HEK293 (cell line): ENCODE results near the gene ARPC5L.

Experiments
- SP7 ChIP-seq: fragments of 450-650 bp; formaldehyde crosslinking; IDR thresholded peaks from 2 replicates; pipeline ENCODE4 v1.5.1; 2016; ENCODE audit warnings: missing biosample characterization, missing genetic modification characterization
- ZBTB21 ChIP-seq: fragments of 450-650 bp; formaldehyde crosslinking; IDR thresholded peaks from 2 replicates; pipeline ENCODE4 v1.5.1; 2017; ENCODE audit warnings: missing biosample characterization, missing genetic modification characterization
- ZFP37 ChIP-seq: fragments of 450-650 bp; formaldehyde crosslinking; IDR thresholded peaks from 2 replicates; pipeline ENCODE4 v1.5.1; 2016; ENCODE audit warnings: missing biosample characterization, missing genetic modification characterization
- ZNF341 ChIP-seq: fragments of 450-650 bp; formaldehyde crosslinking; IDR thresholded peaks from 2 replicates; pipeline ENCODE4; 2016; ENCODE audit warnings: low read depth, missing biosample characterization, missing genetic modification characterization
- ZNF48 ChIP-seq: fragments of 450-650 bp; formaldehyde crosslinking; IDR thresholded peaks from 2 replicates; pipeline ENCODE4 v1.5.1; 2016; ENCODE audit warnings: missing biosample characterization, missing genetic modification characterization
- ZNF549 ChIP-seq: fragments of 450-650 bp; IDR thresholded peaks from 2 replicates; pipeline ENCODE4 v1.5.1; 2018; ENCODE audit warnings: missing biosample characterization, missing genetic modification characterization, mild to moderate bottlenecking, inconsistent platforms, moderate library complexity
- ZNF596 ChIP-seq: fragments of 450-650 bp; IDR thresholded peaks from 2 replicates; pipeline ENCODE4 v1.5.0; 2018; ENCODE audit warnings: missing biosample characterization, mild to moderate bottlenecking, missing genetic modification characterization, moderate library complexity
- ZNF600 ChIP-seq: fragments of 450-650 bp; formaldehyde crosslinking; IDR thresholded peaks from 2 replicates; pipeline ENCODE4 v1.5.1; 2016; ENCODE audit warnings: missing biosample characterization, missing genetic modification characterization
- ZNF624 ChIP-seq: fragments of 450-650 bp; formaldehyde crosslinking; IDR thresholded peaks from 2 replicates; pipeline ENCODE4 v1.5.1; 2017; ENCODE audit warnings: missing biosample characterization, missing genetic modification characterization
- ZNF776 ChIP-seq: fragments of 450-650 bp; formaldehyde crosslinking; IDR thresholded peaks from 2 replicates; pipeline ENCODE4 v1.5.0; 2017; ENCODE audit warnings: missing biosample characterization, missing genetic modification characterization, borderline replicate concordance
- ZSCAN30 ChIP-seq: fragments of 450-650 bp; IDR thresholded peaks from 2 replicates; pipeline ENCODE4 v1.5.1; 2018; ENCODE audit warnings: missing biosample characterization, mild to moderate bottlenecking, missing genetic modification characterization, moderate library complexity
- TF ChIP-seq, protein P1 (sequence below): fragments of 450-650 bp; formaldehyde crosslinking; IDR thresholded peaks from 2 replicates; pipeline ENCODE4 v1.5.1; 2016; ENCODE audit warnings: missing biosample characterization, missing genetic modification characterization
- TF ChIP-seq, protein P2 (sequence below): fragments of 450-650 bp; formaldehyde crosslinking; conservative IDR thresholded peaks from 2 replicates; pipeline ENCODE4 v1.5.1; 2016; ENCODE audit warnings: low read depth, missing biosample characterization, missing genetic modification characterization
- TF ChIP-seq, protein P3 (sequence below): fragments of 450-650 bp; formaldehyde crosslinking; IDR thresholded peaks from 2 replicates; pipeline ENCODE4 v1.5.1; 2016; ENCODE audit warnings: missing biosample characterization, missing genetic modification characterization, low read depth
- TF ChIP-seq, protein P4 (sequence below): fragments of 450-650 bp; formaldehyde crosslinking; IDR thresholded peaks from 2 replicates; pipeline ENCODE4 v1.5.1; 2016; ENCODE audit warnings: missing biosample characterization, missing genetic modification characterization, borderline replicate concordance
- TF ChIP-seq, protein P5 (sequence below): fragments of 450-650 bp; formaldehyde crosslinking; IDR thresholded peaks from 2 replicates; pipeline ENCODE4 v1.5.1; 2016; ENCODE audit warnings: missing biosample characterization, missing genetic modification characterization
- TF ChIP-seq, protein P6 (sequence below): fragments of 450-650 bp; formaldehyde crosslinking; IDR thresholded peaks from 2 replicates; pipeline ENCODE4 v1.5.1; 2016; ENCODE audit warnings: missing biosample characterization, missing genetic modification characterization
- TF ChIP-seq, protein P7 (sequence below): fragments of 450-650 bp; formaldehyde crosslinking; IDR thresholded peaks from 2 replicates; pipeline ENCODE4 v1.5.1; 2016; ENCODE audit warnings: missing biosample characterization, missing genetic modification characterization

ARPC5L gene

DNA sequence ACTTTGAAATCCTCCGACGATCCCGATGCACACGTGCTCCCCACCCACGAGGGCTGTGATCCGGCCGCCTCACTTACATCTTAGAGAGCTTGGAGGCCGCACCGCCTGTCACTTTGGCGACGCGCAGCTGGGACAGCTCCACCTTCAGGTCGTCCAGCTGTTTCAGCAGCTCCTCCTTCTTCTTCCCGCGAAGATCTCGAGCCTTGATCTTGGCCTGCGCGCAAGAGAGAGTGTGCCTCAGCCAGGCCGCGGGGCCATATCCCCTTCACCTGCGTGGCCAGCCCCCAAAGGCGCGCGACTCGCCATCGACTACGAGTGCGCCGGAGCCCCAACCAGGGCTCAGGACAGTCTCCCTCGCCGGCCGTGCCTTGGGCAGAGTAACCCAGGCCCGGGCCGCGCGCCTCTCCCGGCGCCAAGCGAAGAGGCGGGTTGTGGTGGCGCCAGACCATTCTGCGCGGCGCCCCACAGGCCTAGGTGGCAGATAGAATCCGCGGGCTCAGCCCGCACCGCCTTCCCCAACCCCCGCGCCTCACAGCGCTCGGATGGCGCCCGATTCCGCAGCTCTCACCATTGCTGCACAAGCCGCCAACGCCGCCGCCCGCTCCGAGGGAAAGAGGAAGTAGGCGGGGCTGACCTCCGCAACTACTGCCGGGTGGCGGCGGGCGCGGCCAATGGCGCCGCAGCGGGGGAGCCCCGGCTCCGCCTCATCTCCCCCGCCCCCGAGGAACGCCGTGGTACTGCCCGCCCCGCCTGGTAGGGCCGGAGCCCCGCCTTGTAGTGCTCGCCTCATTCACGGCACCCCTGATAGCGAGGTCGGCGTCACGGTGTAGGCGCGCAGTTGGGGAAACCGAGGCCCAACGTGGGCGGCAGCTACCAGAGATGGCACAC, at the start of gene ARPC5L, which contains the start of gene RPL35 (continued):
- TF ChIP-seq ZNF549 (tag by site-specific recombination), result no peak
- TF ChIP-seq, protein P1, sequence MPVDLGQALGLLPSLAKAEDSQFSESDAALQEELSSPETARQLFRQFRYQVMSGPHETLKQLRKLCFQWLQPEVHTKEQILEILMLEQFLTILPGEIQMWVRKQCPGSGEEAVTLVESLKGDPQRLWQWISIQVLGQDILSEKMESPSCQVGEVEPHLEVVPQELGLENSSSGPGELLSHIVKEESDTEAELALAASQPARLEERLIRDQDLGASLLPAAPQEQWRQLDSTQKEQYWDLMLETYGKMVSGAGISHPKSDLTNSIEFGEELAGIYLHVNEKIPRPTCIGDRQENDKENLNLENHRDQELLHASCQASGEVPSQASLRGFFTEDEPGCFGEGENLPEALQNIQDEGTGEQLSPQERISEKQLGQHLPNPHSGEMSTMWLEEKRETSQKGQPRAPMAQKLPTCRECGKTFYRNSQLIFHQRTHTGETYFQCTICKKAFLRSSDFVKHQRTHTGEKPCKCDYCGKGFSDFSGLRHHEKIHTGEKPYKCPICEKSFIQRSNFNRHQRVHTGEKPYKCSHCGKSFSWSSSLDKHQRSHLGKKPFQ (tag by site-specific recombination), result peak; percentile 4; the same call in 1 of the 2 replicates
- TF ChIP-seq ZNF624 (tag by site-specific recombination), result no peak
- TF ChIP-seq, protein P2, sequence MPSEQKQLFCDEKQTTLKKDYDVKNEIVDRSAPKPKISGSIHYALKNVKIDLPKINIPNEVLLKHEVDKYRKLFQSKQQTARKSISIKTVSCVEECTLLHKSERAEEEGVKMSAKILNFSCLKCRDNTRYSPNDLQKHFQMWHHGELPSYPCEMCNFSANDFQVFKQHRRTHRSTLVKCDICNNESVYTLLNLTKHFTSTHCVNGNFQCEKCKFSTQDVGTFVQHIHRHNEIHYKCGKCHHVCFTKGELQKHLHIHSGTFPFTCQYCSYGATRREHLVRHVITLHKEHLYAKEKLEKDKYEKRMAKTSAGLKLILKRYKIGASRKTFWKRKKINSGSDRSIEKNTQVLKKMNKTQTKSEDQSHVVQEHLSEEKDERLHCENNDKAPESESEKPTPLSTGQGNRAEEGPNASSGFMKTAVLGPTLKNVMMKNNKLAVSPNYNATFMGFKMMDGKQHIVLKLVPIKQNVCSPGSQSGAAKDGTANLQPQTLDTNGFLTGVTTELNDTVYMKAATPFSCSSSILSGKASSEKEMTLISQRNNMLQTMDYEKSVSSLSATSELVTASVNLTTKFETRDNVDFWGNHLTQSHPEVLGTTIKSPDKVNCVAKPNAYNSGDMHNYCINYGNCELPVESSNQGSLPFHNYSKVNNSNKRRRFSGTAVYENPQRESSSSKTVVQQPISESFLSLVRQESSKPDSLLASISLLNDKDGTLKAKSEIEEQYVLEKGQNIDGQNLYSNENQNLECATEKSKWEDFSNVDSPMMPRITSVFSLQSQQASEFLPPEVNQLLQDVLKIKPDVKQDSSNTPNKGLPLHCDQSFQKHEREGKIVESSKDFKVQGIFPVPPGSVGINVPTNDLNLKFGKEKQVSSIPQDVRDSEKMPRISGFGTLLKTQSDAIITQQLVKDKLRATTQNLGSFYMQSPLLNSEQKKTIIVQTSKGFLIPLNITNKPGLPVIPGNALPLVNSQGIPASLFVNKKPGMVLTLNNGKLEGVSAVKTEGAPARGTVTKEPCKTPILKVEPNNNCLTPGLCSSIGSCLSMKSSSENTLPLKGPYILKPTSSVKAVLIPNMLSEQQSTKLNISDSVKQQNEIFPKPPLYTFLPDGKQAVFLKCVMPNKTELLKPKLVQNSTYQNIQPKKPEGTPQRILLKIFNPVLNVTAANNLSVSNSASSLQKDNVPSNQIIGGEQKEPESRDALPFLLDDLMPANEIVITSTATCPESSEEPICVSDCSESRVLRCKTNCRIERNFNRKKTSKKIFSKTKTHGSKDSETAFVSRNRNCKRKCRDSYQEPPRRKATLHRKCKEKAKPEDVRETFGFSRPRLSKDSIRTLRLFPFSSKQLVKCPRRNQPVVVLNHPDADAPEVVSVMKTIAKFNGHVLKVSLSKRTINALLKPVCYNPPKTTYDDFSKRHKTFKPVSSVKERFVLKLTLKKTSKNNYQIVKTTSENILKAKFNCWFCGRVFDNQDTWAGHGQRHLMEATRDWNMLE (tag by site-specific recombination), result peak; percentile 65
- peak; percentile 38; the same call in 1 of the 2 replicates for TF ChIP-seq ZNF600 (tag by site-specific recombination)
- TF ChIP-seq ZFP37 (tag by site-specific recombination), result 0 out of 2 replicates have a peak, but pooled peaks have one; percentile 59
- TF ChIP-seq, protein P3, sequence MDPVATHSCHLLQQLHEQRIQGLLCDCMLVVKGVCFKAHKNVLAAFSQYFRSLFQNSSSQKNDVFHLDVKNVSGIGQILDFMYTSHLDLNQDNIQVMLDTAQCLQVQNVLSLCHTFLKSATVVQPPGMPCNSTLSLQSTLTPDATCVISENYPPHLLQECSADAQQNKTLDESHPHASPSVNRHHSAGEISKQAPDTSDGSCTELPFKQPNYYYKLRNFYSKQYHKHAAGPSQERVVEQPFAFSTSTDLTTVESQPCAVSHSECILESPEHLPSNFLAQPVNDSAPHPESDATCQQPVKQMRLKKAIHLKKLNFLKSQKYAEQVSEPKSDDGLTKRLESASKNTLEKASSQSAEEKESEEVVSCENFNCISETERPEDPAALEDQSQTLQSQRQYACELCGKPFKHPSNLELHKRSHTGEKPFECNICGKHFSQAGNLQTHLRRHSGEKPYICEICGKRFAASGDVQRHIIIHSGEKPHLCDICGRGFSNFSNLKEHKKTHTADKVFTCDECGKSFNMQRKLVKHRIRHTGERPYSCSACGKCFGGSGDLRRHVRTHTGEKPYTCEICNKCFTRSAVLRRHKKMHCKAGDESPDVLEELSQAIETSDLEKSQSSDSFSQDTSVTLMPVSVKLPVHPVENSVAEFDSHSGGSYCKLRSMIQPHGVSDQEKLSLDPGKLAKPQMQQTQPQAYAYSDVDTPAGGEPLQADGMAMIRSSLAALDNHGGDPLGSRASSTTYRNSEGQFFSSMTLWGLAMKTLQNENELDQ (tag by site-specific recombination), result no peak
- TF ChIP-seq, protein P4, sequence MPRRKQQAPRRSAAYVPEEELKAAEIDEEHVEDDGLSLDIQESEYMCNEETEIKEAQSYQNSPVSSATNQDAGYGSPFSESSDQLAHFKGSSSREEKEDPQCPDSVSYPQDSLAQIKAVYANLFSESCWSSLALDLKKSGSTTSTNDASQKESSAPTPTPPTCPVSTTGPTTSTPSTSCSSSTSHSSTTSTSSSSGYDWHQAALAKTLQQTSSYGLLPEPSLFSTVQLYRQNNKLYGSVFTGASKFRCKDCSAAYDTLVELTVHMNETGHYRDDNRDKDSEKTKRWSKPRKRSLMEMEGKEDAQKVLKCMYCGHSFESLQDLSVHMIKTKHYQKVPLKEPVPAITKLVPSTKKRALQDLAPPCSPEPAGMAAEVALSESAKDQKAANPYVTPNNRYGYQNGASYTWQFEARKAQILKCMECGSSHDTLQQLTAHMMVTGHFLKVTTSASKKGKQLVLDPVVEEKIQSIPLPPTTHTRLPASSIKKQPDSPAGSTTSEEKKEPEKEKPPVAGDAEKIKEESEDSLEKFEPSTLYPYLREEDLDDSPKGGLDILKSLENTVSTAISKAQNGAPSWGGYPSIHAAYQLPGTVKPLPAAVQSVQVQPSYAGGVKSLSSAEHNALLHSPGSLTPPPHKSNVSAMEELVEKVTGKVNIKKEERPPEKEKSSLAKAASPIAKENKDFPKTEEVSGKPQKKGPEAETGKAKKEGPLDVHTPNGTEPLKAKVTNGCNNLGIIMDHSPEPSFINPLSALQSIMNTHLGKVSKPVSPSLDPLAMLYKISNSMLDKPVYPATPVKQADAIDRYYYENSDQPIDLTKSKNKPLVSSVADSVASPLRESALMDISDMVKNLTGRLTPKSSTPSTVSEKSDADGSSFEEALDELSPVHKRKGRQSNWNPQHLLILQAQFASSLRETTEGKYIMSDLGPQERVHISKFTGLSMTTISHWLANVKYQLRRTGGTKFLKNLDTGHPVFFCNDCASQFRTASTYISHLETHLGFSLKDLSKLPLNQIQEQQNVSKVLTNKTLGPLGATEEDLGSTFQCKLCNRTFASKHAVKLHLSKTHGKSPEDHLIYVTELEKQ (tag by site-specific recombination), result peak; percentile 27; the same call in 1 of the 2 replicates
- TF ChIP-seq ZSCAN30 (tag by site-specific recombination), result 0 out of 2 replicates have a peak, but pooled peaks have one; percentile 61
- TF ChIP-seq SP7 (tag by site-specific recombination), result peak; percentile 71; the same call in 1 of the 2 replicates
- TF ChIP-seq ZNF48, result no peak
- TF ChIP-seq ZNF776 (tag by site-specific recombination), result no peak
- no peak for TF ChIP-seq ZNF596
- TF ChIP-seq, protein P5, sequence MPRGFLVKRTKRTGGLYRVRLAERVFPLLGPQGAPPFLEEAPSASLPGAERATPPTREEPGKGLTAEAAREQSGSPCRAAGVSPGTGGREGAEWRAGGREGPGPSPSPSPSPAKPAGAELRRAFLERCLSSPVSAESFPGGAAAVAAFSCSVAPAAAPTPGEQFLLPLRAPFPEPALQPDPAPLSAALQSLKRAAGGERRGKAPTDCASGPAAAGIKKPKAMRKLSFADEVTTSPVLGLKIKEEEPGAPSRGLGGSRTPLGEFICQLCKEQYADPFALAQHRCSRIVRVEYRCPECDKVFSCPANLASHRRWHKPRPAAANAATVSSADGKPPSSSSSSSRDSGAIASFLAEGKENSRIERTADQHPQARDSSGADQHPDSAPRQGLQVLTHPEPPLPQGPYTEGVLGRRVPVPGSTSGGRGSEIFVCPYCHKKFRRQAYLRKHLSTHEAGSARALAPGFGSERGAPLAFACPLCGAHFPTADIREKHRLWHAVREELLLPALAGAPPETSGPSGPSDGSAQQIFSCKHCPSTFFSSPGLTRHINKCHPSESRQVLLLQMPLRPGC (tag by site-specific recombination), result no peak
- TF ChIP-seq, protein P6, sequence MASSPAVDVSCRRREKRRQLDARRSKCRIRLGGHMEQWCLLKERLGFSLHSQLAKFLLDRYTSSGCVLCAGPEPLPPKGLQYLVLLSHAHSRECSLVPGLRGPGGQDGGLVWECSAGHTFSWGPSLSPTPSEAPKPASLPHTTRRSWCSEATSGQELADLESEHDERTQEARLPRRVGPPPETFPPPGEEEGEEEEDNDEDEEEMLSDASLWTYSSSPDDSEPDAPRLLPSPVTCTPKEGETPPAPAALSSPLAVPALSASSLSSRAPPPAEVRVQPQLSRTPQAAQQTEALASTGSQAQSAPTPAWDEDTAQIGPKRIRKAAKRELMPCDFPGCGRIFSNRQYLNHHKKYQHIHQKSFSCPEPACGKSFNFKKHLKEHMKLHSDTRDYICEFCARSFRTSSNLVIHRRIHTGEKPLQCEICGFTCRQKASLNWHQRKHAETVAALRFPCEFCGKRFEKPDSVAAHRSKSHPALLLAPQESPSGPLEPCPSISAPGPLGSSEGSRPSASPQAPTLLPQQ (tag by site-specific recombination), result peak; percentile 22; the same call in 1 of the 2 replicates
- no peak for TF ChIP-seq ZBTB21 (tag by site-specific recombination)
- no peak for TF ChIP-seq ZNF341 (tag by site-specific recombination)
- TF ChIP-seq, protein P7, sequence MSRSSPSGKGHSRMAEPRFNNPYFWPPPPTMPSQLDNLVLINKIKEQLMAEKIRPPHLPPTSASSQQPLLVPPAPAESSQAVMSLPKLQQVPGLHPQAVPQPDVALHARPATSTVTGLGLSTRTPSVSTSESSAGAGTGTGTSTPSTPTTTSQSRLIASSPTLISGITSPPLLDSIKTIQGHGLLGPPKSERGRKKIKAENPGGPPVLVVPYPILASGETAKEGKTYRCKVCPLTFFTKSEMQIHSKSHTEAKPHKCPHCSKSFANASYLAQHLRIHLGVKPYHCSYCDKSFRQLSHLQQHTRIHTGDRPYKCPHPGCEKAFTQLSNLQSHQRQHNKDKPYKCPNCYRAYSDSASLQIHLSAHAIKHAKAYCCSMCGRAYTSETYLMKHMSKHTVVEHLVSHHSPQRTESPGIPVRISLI (tag by site-specific recombination), result no peak
